Panc1 (cell line): ENCODE measurements around the gene DNAJC24. TPM values are rescaled to one million over a fixed set of nuclear protein-coding genes. Genes with fewer than 3 reads are reported as not detected.
A peak's percentile ranks its signal among the peaks of the same experiment; 100 is the strongest.

ENCODE experiments used
- ATAC-seq: fragments of 200-7000 bp; cut with Tn5 transposase; 2 replicates; pipeline ENCODE4 v1.9.1; 2020; ENCODE audit warnings: mild to moderate bottlenecking, moderate library complexity
- BruUV-seq: library from RNA; stranded (reverse); fragments of 400-500 nt; replicated peaks from 2 replicates; lab custom pipeline; 2021; lab: Mats Ljungman, UMichigan
- CTCF ChIA-PET: fragments of 300-600 bp; sonication (Branson Sonifier 250); formaldehyde crosslinking; loops from one replicate; lab custom pipeline; 2022; ENCODE audit warnings: antibody characterized with exemption; lab: Charles Lee
- POLR2A ChIA-PET: fragments of 300-600 bp; sonication (Branson Sonifier 250); formaldehyde crosslinking; loops from one replicate; lab custom pipeline; 2022; ENCODE audit warnings: antibody characterized with exemption; lab: Charles Lee
- DNase-seq: peaks from one replicate; pipeline ENCODE4 v3.0.0-alpha.2; 2010; ENCODE audit warnings: low read depth, low spot score
- H3K27ac ChIP-seq: 2 replicates; pipeline ENCODE4 v1.5.1; 2011; ENCODE audit warnings: mild to moderate bottlenecking, low read length, inconsistent platforms
- H3K27me3 ChIP-seq: fragments of 200-500 bp; sonication (Bioruptor generic); 2 replicates; pipeline ENCODE4 v1.6.0; 2014; ENCODE audit warnings: low read length, inconsistent platforms; ENCODE audit not compliant: control insufficient read depth, insufficient read depth
- H3K36me3 ChIP-seq: fragments of 200-500 bp; sonication (Bioruptor generic); 2 replicates; pipeline ENCODE4 v1.5.1; 2014; ENCODE audit warnings: inconsistent platforms, mild to moderate bottlenecking, low read length, moderate library complexity; ENCODE audit not compliant: control insufficient read depth, insufficient read depth
- H3K4me1 ChIP-seq: 2 replicates; pipeline ENCODE4 v1.5.1; 2011; ENCODE audit warnings: inconsistent platforms, mild to moderate bottlenecking, low read length, moderate library complexity; ENCODE audit not compliant: control insufficient read depth, insufficient read depth
- H3K4me3 ChIP-seq, 2 experiments: 2 replicates each; pipeline ENCODE4 v1.5.1; 2011 to 2012; ENCODE audit warnings: low read depth in 2 of 2, low read length in 2 of 2, mild to moderate bottlenecking in 2 of 2, inconsistent platforms in 1 of 2, moderate library complexity in 1 of 2
- H3K9me3 ChIP-seq: fragments of 200-500 bp; sonication (Bioruptor generic); 2 replicates; pipeline ENCODE4 v1.5.1; 2014; ENCODE audit warnings: low read depth, mild to moderate bottlenecking, inconsistent platforms, low read length, moderate library complexity; ENCODE audit not compliant: control insufficient read depth, insufficient read depth
- CTCF ChIP-seq: fragments of 450-650 bp; IDR thresholded peaks from 2 replicates; pipeline ENCODE4 v1.5.1; 2017; ENCODE audit warnings: mild to moderate bottlenecking
- POLR2AphosphoS5 ChIP-seq: IDR thresholded peaks from 2 replicates; pipeline ENCODE4 v1.6.1; 2012; ENCODE audit warnings: mild to moderate bottlenecking, low read depth, low read length, moderate library complexity
- REST ChIP-seq, 2 experiments: IDR thresholded peaks; 2 replicates each; pipeline ENCODE4 v1.6.1; 2011 to 2012; ENCODE audit warnings: low read depth in 2 of 2, control low read depth in 1 of 2, low read length in 1 of 2, mild to moderate bottlenecking in 1 of 2, moderate library complexity in 1 of 2; ENCODE audit not compliant: insufficient read depth in 1 of 2
- SIN3A ChIP-seq: IDR thresholded peaks from 2 replicates; pipeline ENCODE4 v1.6.1; 2012; ENCODE audit warnings: low read depth, mild to moderate bottlenecking, low read length, moderate library complexity, borderline replicate concordance; ENCODE audit not compliant: insufficient read depth
- TCF7L2 ChIP-seq: IDR thresholded peaks from 2 replicates; pipeline ENCODE4 v1.6.1; 2011; ENCODE audit warnings: mild to moderate bottlenecking, low read depth, low read length, inconsistent platforms
- in situ Hi-C: cut with HindIII; loops from 2 replicates; pipeline ENCODE4 v1.10.0; 2016; ENCODE audit warnings: low sequenced_read_pairs, low pct_unique_long_range_greater_than_20kb
- intact Hi-C: fragments of 100-400 bp; cut with micrococcal nuclease; formaldehyde crosslinking; loops from one replicate; pipeline ENCODE4 v1.10.0; 2022; ENCODE audit not compliant: unreplicated experiment
- total RNA-seq: library from RNA; stranded (reverse); gene quantifications from one replicate; pipeline ENCODE4 v1.2.1, GENCODE V29; 2021; ENCODE audit not compliant: unreplicated experiment

Gene DNAJC24
- total RNA-seq, 1 experiment from 2014 or later: 15.7 TPM

GRCh38 chr11:31387379-31387778, 17.7 kb downstream of the DNAJC24 start:
- H3K4me3 ChIP-seq: no peak overlapping the region
- POLR2A ChIA-PET: no interaction called here
- H3K9me3 ChIP-seq: no peaks in the 10 kb centered on the region
- intact Hi-C loops (no loop called here), in situ Hi-C loops (no loop called here)
- CTCF ChIA-PET: no interaction called here
- ATAC-seq (no peak), DNase-seq (no peak)
- H3K27me3 ChIP-seq: no peaks in the 10 kb centered on the region
- H3K4me1 ChIP-seq: no peaks in the 10 kb centered on the region
- no TSS peak for BruUV-seq
- no peaks in the 10 kb centered on the region for H3K36me3 ChIP-seq
- H3K27ac ChIP-seq: no peak overlapping the region
- TF ChIP-seq CTCF: no peak
- no peak for TF ChIP-seq REST (IDR thresholded peaks at IDR 0.05; ENCODE audit: insufficient read depth in 1 of 2, low read depth in 2 of 2, low read length in 1 of 2)
- TF ChIP-seq SIN3A: no peak
- no peak for TF ChIP-seq TCF7L2
- TF ChIP-seq POLR2AphosphoS5: no peak

GRCh38 chr11:31397239-31397834, 27.7 kb downstream of the DNAJC24 start:
- in situ Hi-C loops: no loop called here
- Histone ChIP-seq H3K9me3 (no peaks in the 10 kb centered on the region), H3K27me3 (no peaks in the 10 kb centered on the region), H3K4me3 (no peak overlapping the region), H3K4me1 (no peaks in the 10 kb centered on the region), H3K27ac (no peak overlapping the region), H3K36me3 (no peaks in the 10 kb centered on the region)
- ChIA-PET POLR2A (no interaction called here), CTCF (interaction anchor here (0.6 to 0.7 kb wide), 5 partner anchors 61 to 861 kb away, joined by 4 to 9 read pairs (median 6); no protein-coding TSS in a partner anchor)
- TF ChIP-seq POLR2AphosphoS5: no peak
- TF ChIP-seq CTCF: peak; percentile 61; the same call in 1 of the 2 replicates
- intact Hi-C loops: loop anchor here (2.0 kb wide), 1 partner anchor 473 kb away; no protein-coding TSS in a partner anchor
- BruUV-seq: no TSS peak
- DNase-seq (no peak), ATAC-seq (no peak)
